HepG2 (cell line): ENCODE results near the gene HDDC2. TPM values are rescaled to one million over a fixed set of nuclear protein-coding genes. Genes with fewer than 3 reads are reported as not detected.

Experiments used
- ATAC-seq: fragments of 200-7000 bp; cut with Tn5 transposase; 3 replicates; pipeline ENCODE4 v1.9.1; 2020; ENCODE audit warnings: mild to moderate bottlenecking, moderate library complexity
- BruUV-seq: library from RNA; stranded (reverse); fragments of 400-500 nt; replicated peaks from 2 replicates; lab custom pipeline; 2021; lab: Mats Ljungman, UMichigan
- CTCF ChIA-PET: fragments of 300-600 bp; formaldehyde crosslinking; extraction: SDS; loops from one replicate; lab custom pipeline; 2021; ENCODE audit warnings: low total read pairs, inconsistent platforms, low intra/inter-chr PET ratio; lab: Yijun Ruan, JAX
- POLR2A ChIA-PET: fragments of 350-600 bp; sonication (Branson Sonifier 250); formaldehyde crosslinking; loops from one replicate; lab custom pipeline; 2020; ENCODE audit warnings: antibody characterized with exemption, inconsistent platforms; lab: Yijun Ruan, JAX
- DNase-seq: peaks from one replicate; pipeline ENCODE4 v3.0.0-alpha.2; 2015; ENCODE audit warnings: low spot score
- FAIRE-seq: peaks from 3 replicates; lab custom pipeline; 2011; peaks lifted over from hg19 to GRCh38; lab: Jason Lieb, UNC
- H2AFZ ChIP-seq: one replicate; pipeline ENCODE4 v1.6.1; 2011; ENCODE audit warnings: low read length, inconsistent platforms
- H3K27ac ChIP-seq: fragments of 300-600 bp; 3 replicates; pipeline ENCODE4 v1.8.0; 2011; ENCODE audit warnings: mixed run types, mild to moderate bottlenecking, mixed read lengths, low read length, inconsistent platforms; ENCODE audit not compliant: insufficient read depth; ENCODE audit errors: extremely low read length
- H3K27me3 ChIP-seq, 2 experiments: fragments of 200-600 bp in 1 of 2; 2 replicates in 1 of 2; 3 replicates in 1 of 2; pipeline versions ENCODE4 v1.6.0 to v1.8.0; 2011; ENCODE audit warnings: low read length in 2 of 2, mild to moderate bottlenecking in 2 of 2, moderate library complexity in 2 of 2, inconsistent platforms in 1 of 2; ENCODE audit not compliant: insufficient read depth in 2 of 2, control insufficient read depth in 1 of 2
- H3K36me3 ChIP-seq, 2 experiments: fragments of 200-600 bp in 1 of 2; replicated peaks in 1 of 2; 2 replicates in 1 of 2; 3 replicates in 1 of 2; pipeline versions ENCODE4 v1.5.1 to v1.8.0; 2011; ENCODE audit warnings: low read length in 2 of 2, inconsistent platforms in 1 of 2; ENCODE audit not compliant: insufficient read depth in 2 of 2, control insufficient read depth in 1 of 2
- H3K4me1 ChIP-seq: 2 replicates; pipeline ENCODE4 v1.5.1; 2012; ENCODE audit warnings: low read length, inconsistent platforms; ENCODE audit not compliant: insufficient read depth
- H3K4me2 ChIP-seq: 2 replicates; pipeline ENCODE4 v1.6.0; 2011; ENCODE audit warnings: low read depth, low read length, inconsistent platforms
- H3K4me3 ChIP-seq, 3 experiments: fragments of 200-600 bp in 1 of 3; sonication (generic), shearing (Covaris generic) in 1 of 3; replicated peaks in 1 of 3; 2 replicates each; pipeline ENCODE4 v1.5.1; 2011 to 2016; ENCODE audit warnings: low read length in 3 of 3, inconsistent platforms in 2 of 3, low read depth in 2 of 3, mild to moderate bottlenecking in 2 of 3, control low read depth in 1 of 3, mixed read lengths in 1 of 3; ENCODE audit not compliant: insufficient read depth in 1 of 3
- H3K79me2 ChIP-seq: one replicate; pipeline ENCODE4 v1.6.1; 2011; ENCODE audit warnings: low read length, inconsistent platforms; ENCODE audit not compliant: insufficient read depth
- H3K9ac ChIP-seq: 2 replicates; pipeline ENCODE4 v1.6.0; 2011; ENCODE audit warnings: mild to moderate bottlenecking, low read depth, low read length, inconsistent platforms; ENCODE audit not compliant: insufficient read depth
- H3K9me3 ChIP-seq: 2 replicates; pipeline ENCODE4 v1.5.1; 2012; ENCODE audit warnings: mild to moderate bottlenecking, low read length
- H4K20me1 ChIP-seq: 2 replicates; pipeline ENCODE4 v1.6.0; 2011; ENCODE audit warnings: inconsistent platforms, mild to moderate bottlenecking, low read length, moderate library complexity; ENCODE audit not compliant: insufficient read depth
- BRCA1 ChIP-seq: sonication (generic); formaldehyde crosslinking; IDR thresholded peaks from 2 replicates; pipeline ENCODE4 v1.4.0; 2020; ENCODE audit warnings: missing genetic modification reagents
- DRAP1 ChIP-seq: IDR thresholded peaks from 2 replicates; pipeline ENCODE4 v1.6.1; 2016; ENCODE audit warnings: missing genetic modification reagents, missing compliant biosample characterization
- HOXD1 ChIP-seq: sonication (generic); formaldehyde crosslinking; IDR thresholded peaks from 2 replicates; pipeline ENCODE4 v1.5.0; 2020; ENCODE audit warnings: missing genetic modification reagents
- KDM2A ChIP-seq: sonication (generic); formaldehyde crosslinking; IDR thresholded peaks from 2 replicates; pipeline ENCODE4 v1.4.0; 2020; ENCODE audit warnings: low read depth, missing genetic modification reagents, borderline replicate concordance
- MAFK ChIP-seq, 2 experiments: IDR thresholded peaks in 1 of 2; conservative IDR thresholded peaks in 1 of 2; 2 replicates each; pipeline ENCODE4 v1.6.1; 2011; ENCODE audit warnings: improper control_type of control experiment in 2 of 2, low read length in 2 of 2
- NR2F1 ChIP-seq, 2 experiments: fragments of 450-650 bp in 1 of 2; formaldehyde crosslinking in 1 of 2; IDR thresholded peaks; 2 replicates each; pipeline versions ENCODE4 v1.5.0 to v1.6.1; 2016 to 2020; ENCODE audit warnings: mild to moderate bottlenecking in 1 of 2, missing compliant biosample characterization in 1 of 2, missing genetic modification reagents in 1 of 2, moderate library complexity in 1 of 2
- NR2F6 ChIP-seq, 2 experiments: IDR thresholded peaks; 2 replicates each; pipeline ENCODE4 v1.6.1; 2016; ENCODE audit warnings: antibody characterized with exemption in 1 of 2, mild to moderate bottlenecking in 1 of 2
- PHB2 ChIP-seq: fragments of 450-650 bp; IDR thresholded peaks from 2 replicates; pipeline ENCODE4 v1.6.1; 2018; ENCODE audit not compliant: partially characterized antibody
- RBAK ChIP-seq: sonication (generic); formaldehyde crosslinking; IDR thresholded peaks from 2 replicates; pipeline ENCODE4 v1.5.1; 2020; ENCODE audit warnings: mild to moderate bottlenecking, missing genetic modification reagents
- ZFX ChIP-seq: sonication (generic); formaldehyde crosslinking; IDR thresholded peaks from 2 replicates; pipeline ENCODE4 v1.4.0; 2020; ENCODE audit warnings: mild to moderate bottlenecking, low read depth, missing genetic modification reagents, moderate library complexity
- ZNF207 ChIP-seq: fragments of 450-650 bp; IDR thresholded peaks from 2 replicates; pipeline ENCODE4 v1.6.1; 2016; ENCODE audit warnings: antibody characterized with exemption, borderline replicate concordance
- ZNF235 ChIP-seq: sonication (generic); formaldehyde crosslinking; IDR thresholded peaks from 2 replicates; pipeline ENCODE4 v1.8.1; 2023; ENCODE audit warnings: mild to moderate bottlenecking, missing genetic modification reagents, borderline replicate concordance
- ZNF557 ChIP-seq: sonication (generic); formaldehyde crosslinking; IDR thresholded peaks from 2 replicates; pipeline ENCODE4 v1.4.0; 2020; ENCODE audit warnings: missing genetic modification reagents
- ZNF652 ChIP-seq: IDR thresholded peaks from 2 replicates; pipeline ENCODE4 v1.6.1; 2016; ENCODE audit warnings: low read depth, borderline replicate concordance
- ZNF674 ChIP-seq: sonication (generic); formaldehyde crosslinking; IDR thresholded peaks from 2 replicates; pipeline ENCODE4 v1.5.0; 2020; ENCODE audit warnings: low read depth, mild to moderate bottlenecking, missing genetic modification reagents
- ZNF781 ChIP-seq: sonication (generic); formaldehyde crosslinking; IDR thresholded peaks from 2 replicates; pipeline ENCODE4 v1.5.1; 2020; ENCODE audit warnings: borderline replicate concordance, mild to moderate bottlenecking, missing genetic modification reagents; ENCODE audit errors: not compliant biosample characterization
- WGBS: methylation state at CpG from one replicate; pipeline ENCODE4 v1.1.6; 2017; ENCODE audit warnings: low lambda C conversion rate; 5-methylcytosine and 5-hydroxymethylcytosine counted together
- in situ Hi-C: cut with HindIII; loops from 2 replicates; pipeline ENCODE4 v1.10.0; 2017; ENCODE audit warnings: low pct_unique_long_range_greater_than_20kb; ENCODE audit not compliant: extremely low pct_ligation_motif_present
- intact Hi-C: fragments of 100-400 bp; cut with micrococcal nuclease; formaldehyde crosslinking; loops from one replicate; pipeline ENCODE4 v1.10.0; 2022; ENCODE audit not compliant: unreplicated experiment
- polyA plus RNA-seq, 8 experiments: library from polyadenylated mRNA; depleted of rRNA in 3 of 8; stranded (reverse) in 7 of 8; unstranded in 1 of 8; fragments of >200 nt; fragmentation: Illumina TruSeq in 4 of 8; extraction: Trizol in 4 of 8; gene quantifications; 2 replicates each; pipeline versions ENCODE4 v1.2.1 to v1.2.3, GENCODE V29; 2011 to 2016; ENCODE audit warnings: low read depth in 4 of 8, missing spikeins in 1 of 8, mixed read lengths in 1 of 8; ENCODE audit not compliant: insufficient read depth in 1 of 8
- total RNA-seq, 5 experiments: library from RNA; depleted of rRNA; stranded (reverse); fragments of >200 nt; fragmentation: Illumina TruSeq; extraction: Trizol; gene quantifications; 2 replicates each; pipeline ENCODE4 v1.2.3, GENCODE V29; 2016; ENCODE audit warnings: low read depth in 1 of 5
- TF ChIP-seq, protein P1 (sequence below): sonication (generic); formaldehyde crosslinking; IDR thresholded peaks from 2 replicates; pipeline ENCODE4 v1.4.0; 2020; ENCODE audit warnings: missing genetic modification reagents

Gene HDDC2
- total and polyA plus RNA-seq, 2 of the 13 experiments (the other 11 are each of a cell fraction or from before 2014, with no cell fraction given): 76.7 to 78.7 TPM

GRCh38 chr6:125339653-125340052 lies 37.9 kb upstream of the HDDC2 start:
- no TSS peak for BruUV-seq
- TF ChIP-seq MAFK (conservative IDR thresholded peaks at IDR 0.05 in 1 of 2, IDR thresholded peaks at IDR 0.05 in 1 of 2; ENCODE audit: low read length in 2 of 2): peak in 1 of 2 experiments; percentile 38; a peak in 2 of 4 replicates
- TF ChIP-seq RBAK (CRISPR knock-in tag): no peak
- no peak for TF ChIP-seq PHB2
- Histone ChIP-seq H3K4me1 (no peaks in the 10 kb centered on the region), H3K4me2 (no peak overlapping the region), H4K20me1 (no peaks in the 10 kb centered on the region), H3K27me3 (peaks cover 0 to 7% of the 10 kb centered on the region in 2 experiments; a peak in 2 of 5 replicates), H3K4me3 (no peak overlapping the region), H3K36me3 (no peaks in the 10 kb centered on the region), H3K9me3 (no peaks in the 10 kb centered on the region), H2AFZ (no peak overlapping the region), H3K27ac (no peak overlapping the region), H3K9ac (no peak overlapping the region), H3K79me2 (no peaks in the 10 kb centered on the region)
- DNase-seq (no peak), ATAC-seq (no peak), FAIRE-seq (no peak)
- WGBS: 0% methylated on average over 1 of the region's 1 CpG
- intact Hi-C loops (no loop called here), in situ Hi-C loops (no loop called here)
- ChIA-PET POLR2A (no interaction called here), CTCF (no interaction called here)

GRCh38 chr6:125338381-125338780 lies 36.6 kb upstream of the HDDC2 start:
- Histone ChIP-seq H3K36me3 (no peaks in the 10 kb centered on the region), H3K79me2 (no peaks in the 10 kb centered on the region), H3K9ac (no peak overlapping the region), H2AFZ (no peak overlapping the region), H3K27ac (no peak overlapping the region), H3K9me3 (no peaks in the 10 kb centered on the region), H3K4me3 (no peak overlapping the region), H4K20me1 (no peaks in the 10 kb centered on the region), H3K4me1 (no peaks in the 10 kb centered on the region), H3K27me3 (peaks cover 0 to 4% of the 10 kb centered on the region in 2 experiments; a peak in 1 of 5 replicates), H3K4me2 (no peak overlapping the region)
- intact Hi-C loops (no loop called here), in situ Hi-C loops (no loop called here)
- DNase-seq (no peak), ATAC-seq (no peak), FAIRE-seq (no peak)
- ChIA-PET POLR2A (no interaction called here), CTCF (no interaction called here)
- no TSS peak for BruUV-seq
- TF ChIP-seq ZNF557 (CRISPR knock-in tag) (no peak), ZNF207 (no peak), DRAP1 (CRISPR knock-in tag) (no peak), ZNF674 (CRISPR knock-in tag) (no peak), HOXD1 (no peak), KDM2A (no peak), ZNF781 (no peak), ZFX (CRISPR knock-in tag) (no peak), ZNF652 (CRISPR knock-in tag) (no peak), ZNF235 (CRISPR knock-in tag) (no peak), NR2F6 (IDR thresholded peaks at IDR 0.05) (no peak), NR2F6 (CRISPR knock-in tag; IDR thresholded peaks at IDR 0.05) (no peak), BRCA1 (CRISPR knock-in tag) (no peak), NR2F1 (CRISPR knock-in tag; IDR thresholded peaks at IDR 0.05) (no peak)
- TF ChIP-seq, protein P1, sequence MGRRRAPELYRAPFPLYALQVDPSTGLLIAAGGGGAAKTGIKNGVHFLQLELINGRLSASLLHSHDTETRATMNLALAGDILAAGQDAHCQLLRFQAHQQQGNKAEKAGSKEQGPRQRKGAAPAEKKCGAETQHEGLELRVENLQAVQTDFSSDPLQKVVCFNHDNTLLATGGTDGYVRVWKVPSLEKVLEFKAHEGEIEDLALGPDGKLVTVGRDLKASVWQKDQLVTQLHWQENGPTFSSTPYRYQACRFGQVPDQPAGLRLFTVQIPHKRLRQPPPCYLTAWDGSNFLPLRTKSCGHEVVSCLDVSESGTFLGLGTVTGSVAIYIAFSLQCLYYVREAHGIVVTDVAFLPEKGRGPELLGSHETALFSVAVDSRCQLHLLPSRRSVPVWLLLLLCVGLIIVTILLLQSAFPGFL (CRISPR knock-in tag): no peak
